H1 (cell line): ENCODE measurements around the gene RLN2. TPM values are rescaled to one million over a fixed set of nuclear protein-coding genes. Genes with fewer than 3 reads are reported as not detected.

Experiments used
- BACH1 ChIP-seq: IDR thresholded peaks from 2 replicates; pipeline ENCODE4 v1.6.1; 2012; ENCODE audit warnings: low read length, improper control_type of control experiment
- CBX8 ChIP-seq: fragments of 300-800, 300-1000 bp; sonication (generic); IDR thresholded peaks from 2 replicates; pipeline ENCODE4 v1.7.1; 2016; ENCODE audit warnings: low read depth, low read length, borderline replicate concordance
- CHD1 ChIP-seq: IDR thresholded peaks from 2 replicates; pipeline ENCODE4 v1.6.1; 2012; ENCODE audit warnings: low read depth, low read length, improper control_type of control experiment
- CTCF ChIP-seq, 3 experiments: IDR thresholded peaks; 1 replicate in 2 of 3; 2 replicates in 1 of 3; pipeline versions ENCODE4 v1.5.1 to v1.6.1; 2011; ENCODE audit warnings: low read length in 3 of 3, mild to moderate bottlenecking in 3 of 3, inconsistent platforms in 2 of 3, low read depth in 1 of 3, moderate library complexity in 1 of 3; ENCODE audit not compliant: insufficient read depth in 1 of 3; ENCODE audit errors: control extremely low read depth in 1 of 3
- EP300 ChIP-seq, 2 experiments: IDR thresholded peaks; 1 replicate in 1 of 2; 2 replicates in 1 of 2; pipeline ENCODE4 v1.6.1; 2011 to 2012; ENCODE audit warnings: low read depth in 2 of 2, low read length in 2 of 2, mild to moderate bottlenecking in 2 of 2, borderline replicate concordance in 1 of 2, inconsistent platforms in 1 of 2, moderate library complexity in 1 of 2
- EZH2 ChIP-seq: fragments of 200-600 bp; sonication (generic); IDR thresholded peaks from 2 replicates; pipeline ENCODE4 v1.7.1; 2012; ENCODE audit warnings: low read depth, mild to moderate bottlenecking, moderate library complexity, low read length, inconsistent platforms; ENCODE audit not compliant: severe bottlenecking
- FOSL1 ChIP-seq: IDR thresholded peaks from 2 replicates; pipeline ENCODE4 v1.6.1; 2011; ENCODE audit warnings: mild to moderate bottlenecking, low read depth, low read length, moderate library complexity; ENCODE audit not compliant: insufficient read depth
- GABPA ChIP-seq: IDR thresholded peaks from 2 replicates; pipeline ENCODE4 v1.6.1; 2011; ENCODE audit warnings: mild to moderate bottlenecking, low read length, moderate library complexity, borderline replicate concordance; ENCODE audit not compliant: insufficient read depth
- JUN ChIP-seq: IDR thresholded peaks from 2 replicates; pipeline ENCODE4 v1.6.1; 2011; ENCODE audit warnings: low read depth, mild to moderate bottlenecking, improper control_type of control experiment, low read length
- JUND ChIP-seq: IDR thresholded peaks from 2 replicates; pipeline ENCODE4 v1.6.1; 2011; ENCODE audit warnings: mild to moderate bottlenecking, improper control_type of control experiment, low read length
- KDM5A ChIP-seq: fragments of 200-600 bp; IDR thresholded peaks from 2 replicates; pipeline ENCODE4 v1.7.1; 2012; ENCODE audit warnings: mild to moderate bottlenecking, low read length, inconsistent platforms, mixed read lengths
- MAX ChIP-seq: IDR thresholded peaks from 2 replicates; pipeline ENCODE4 v1.6.1; 2012; ENCODE audit warnings: inconsistent platforms
- RAD21 ChIP-seq, 2 experiments: IDR thresholded peaks in 1 of 2; conservative IDR thresholded peaks in 1 of 2; 2 replicates each; pipeline ENCODE4 v1.6.1; 2011; ENCODE audit warnings: low read depth in 2 of 2, low read length in 2 of 2, improper control_type of control experiment in 1 of 2, inconsistent platforms in 1 of 2, mild to moderate bottlenecking in 1 of 2, moderate library complexity in 1 of 2
- RXRA ChIP-seq: IDR thresholded peaks from 2 replicates; pipeline ENCODE4 v1.6.1; 2011; ENCODE audit warnings: low read depth, mild to moderate bottlenecking, low read length, moderate library complexity; ENCODE audit not compliant: insufficient read depth
- SAP30 ChIP-seq: fragments of 300-600 bp; sonication (generic); IDR thresholded peaks from 2 replicates; pipeline ENCODE4 v1.7.1; 2012; ENCODE audit warnings: low read length, moderate library complexity, mild to moderate bottlenecking, inconsistent platforms; ENCODE audit not compliant: insufficient read depth, insufficient replicate concordance
- SRF ChIP-seq: IDR thresholded peaks from 2 replicates; pipeline ENCODE4 v1.6.1; 2011; ENCODE audit warnings: mild to moderate bottlenecking, low read depth, low read length, moderate library complexity
- TAF1 ChIP-seq: IDR thresholded peaks from 2 replicates; pipeline ENCODE4 v1.6.1; 2011; ENCODE audit warnings: mild to moderate bottlenecking, low read depth, low read length
- TBP ChIP-seq: IDR thresholded peaks from 2 replicates; pipeline ENCODE4 v1.6.1; 2011; ENCODE audit warnings: low read depth, low read length, improper control_type of control experiment
- USF2 ChIP-seq: IDR thresholded peaks from 2 replicates; pipeline ENCODE4 v1.6.1; 2011; ENCODE audit warnings: low read length, improper control_type of control experiment
- polyA plus RNA-seq, 7 experiments: library from polyadenylated mRNA; depleted of rRNA in 3 of 7; stranded (reverse) in 5 of 7; unstranded in 2 of 7; fragments of >200 nt in 5 of 7; fragments of 200-250 nt in 2 of 7; gene quantifications; 1 replicate in 5 of 7; 2 replicates in 1 of 7; 4 replicates in 1 of 7; pipeline versions ENCODE4 v1.2.1 to v1.2.3, GENCODE V29; 2011 to 2013; ENCODE audit warnings: missing spikeins in 2 of 7, mixed read lengths in 2 of 7
- total RNA-seq: library from RNA; stranded (reverse); fragmentation: NEBNext Ultra II Directional; extraction: Animal tissue kit (Norgen Biotek cat#: 25700); gene quantifications from 2 replicates; pipeline ENCODE4 v1.2.1, GENCODE V29; 2021

RLN2 gene
- total and polyA plus RNA-seq, 2 of the 8 experiments (the other 6 are each of a cell fraction or from before 2014, with no cell fraction given): 4.5 to 6.0 TPM

- no peak for TF ChIP-seq EP300 (IDR thresholded peaks at IDR 0.05; ENCODE audit: borderline replicate concordance in 1 of 2, low read depth in 2 of 2, low read length in 2 of 2)
- no peak for TF ChIP-seq MAX
- TF ChIP-seq RAD21 (IDR thresholded peaks at IDR 0.05 in 1 of 2, conservative IDR thresholded peaks at IDR 0.05 in 1 of 2; ENCODE audit: low read depth in 2 of 2, low read length in 2 of 2): 0 out of 4 replicates have a peak, but pooled peaks of 1 of the 2 experiments have one; percentile 16
- 0 out of 2 replicates have a peak, but pooled peaks have one; percentile 42 for TF ChIP-seq TAF1
- no peak for TF ChIP-seq JUN
- TF ChIP-seq BACH1: no peak
- no peak for TF ChIP-seq USF2
- no peak for TF ChIP-seq RXRA
- 0 out of 4 replicates have a peak, but pooled peaks of 1 of the 3 experiments have one; percentile 11 for TF ChIP-seq CTCF (IDR thresholded peaks at IDR 0.05; ENCODE audit: control extremely low read depth in 1 of 3, insufficient read depth in 1 of 3, low read depth in 1 of 3, low read length in 3 of 3)
- TF ChIP-seq JUND: no peak
- TF ChIP-seq GABPA: no peak
- no peak for TF ChIP-seq SAP30
- no peak for TF ChIP-seq EZH2
- no peak for TF ChIP-seq TBP
- TF ChIP-seq SRF: no peak
- TF ChIP-seq CHD1: no peak
- TF ChIP-seq KDM5A: no peak
- no peak for TF ChIP-seq CBX8
- no peak for TF ChIP-seq FOSL1
Observed at GRCh38 chr9:5326893-5327548, 22.5 kb upstream of the RLN2 start (continued).
